HepG2 (cell line): ENCODE data around the gene ULK4. TPM values are rescaled to one million over a fixed set of nuclear protein-coding genes. Genes with fewer than 3 reads are reported as not detected.

Experiments
- BORCS8-MEF2B ChIP-seq: sonication (generic); formaldehyde crosslinking; IDR thresholded peaks from 2 replicates; pipeline ENCODE4 v1.8.0; 2022; ENCODE audit warnings: mild to moderate bottlenecking, missing genetic modification reagents
- CCDC6 ChIP-seq: sonication (generic); formaldehyde crosslinking; IDR thresholded peaks from 2 replicates; pipeline ENCODE4 v1.8.1; 2022; ENCODE audit warnings: mild to moderate bottlenecking, missing genetic modification reagents, moderate library complexity
- CENPX ChIP-seq: sonication (generic); formaldehyde crosslinking; IDR thresholded peaks from 2 replicates; pipeline ENCODE4 v1.9.0; 2021; ENCODE audit warnings: mild to moderate bottlenecking, missing genetic modification reagents, moderate library complexity
- CSRNP2 ChIP-seq: sonication (generic); formaldehyde crosslinking; conservative IDR thresholded peaks from 2 replicates; pipeline ENCODE4 v1.8.0; 2022; ENCODE audit warnings: low read depth, missing genetic modification reagents
- GATAD2A ChIP-seq: IDR thresholded peaks from 2 replicates; pipeline ENCODE4 v1.6.1; 2016
- HNF1A ChIP-seq, 2 experiments: sonication (generic) in 1 of 2; formaldehyde crosslinking in 1 of 2; IDR thresholded peaks; 2 replicates each; pipeline versions ENCODE4 v1.4.0 to v1.6.1; 2016 to 2020; ENCODE audit warnings: borderline replicate concordance in 1 of 2, low read depth in 1 of 2, mild to moderate bottlenecking in 1 of 2, missing genetic modification reagents in 1 of 2
- KAT8 ChIP-seq: IDR thresholded peaks from 2 replicates; pipeline ENCODE4 v1.6.1; 2016; ENCODE audit warnings: missing genetic modification reagents, missing compliant biosample characterization
- KLF13 ChIP-seq: sonication (generic); formaldehyde crosslinking; IDR thresholded peaks from 2 replicates; pipeline ENCODE4 v1.4.0; 2020; ENCODE audit warnings: mild to moderate bottlenecking, missing genetic modification reagents
- MAFK ChIP-seq, 2 experiments: IDR thresholded peaks in 1 of 2; conservative IDR thresholded peaks in 1 of 2; 2 replicates each; pipeline ENCODE4 v1.6.1; 2011; ENCODE audit warnings: improper control_type of control experiment in 2 of 2, low read length in 2 of 2
- NR1H2 ChIP-seq: sonication (generic); formaldehyde crosslinking; IDR thresholded peaks from 2 replicates; pipeline ENCODE4 v1.8.1; 2022; ENCODE audit warnings: low read depth, missing genetic modification reagents, borderline replicate concordance
- NR2F2 ChIP-seq: IDR thresholded peaks from 2 replicates; pipeline ENCODE4 v1.6.1; 2012; ENCODE audit warnings: low read depth, inconsistent platforms, borderline replicate concordance
- RFXANK ChIP-seq: IDR thresholded peaks from 2 replicates; pipeline ENCODE4 v1.6.1; 2016
- SMARCE1 ChIP-seq: fragments of 450-650 bp; IDR thresholded peaks from 2 replicates; pipeline ENCODE4 v1.6.1; 2017; ENCODE audit warnings: borderline replicate concordance
- SOX13 ChIP-seq, 3 experiments: fragments of 450-650 bp in 1 of 3; sonication (generic) in 1 of 3; formaldehyde crosslinking in 1 of 3; IDR thresholded peaks in 2 of 3; conservative IDR thresholded peaks in 1 of 3; 2 replicates each; pipeline versions ENCODE4 v1.5.0 to v1.6.1; 2016 to 2020; ENCODE audit warnings: antibody characterized with exemption in 1 of 3, mild to moderate bottlenecking in 1 of 3, missing compliant biosample characterization in 1 of 3, missing genetic modification reagents in 1 of 3, moderate library complexity in 1 of 3
- SOX5 ChIP-seq: IDR thresholded peaks from 2 replicates; pipeline ENCODE4 v1.6.1; 2016; ENCODE audit warnings: borderline replicate concordance
- ZNF30 ChIP-seq: sonication (generic); formaldehyde crosslinking; IDR thresholded peaks from 2 replicates; pipeline ENCODE4 v1.5.0; 2020; ENCODE audit warnings: mild to moderate bottlenecking, missing genetic modification reagents
- ZNF44 ChIP-seq: sonication (generic); formaldehyde crosslinking; IDR thresholded peaks from 2 replicates; pipeline ENCODE4 v1.5.1; 2020; ENCODE audit warnings: mild to moderate bottlenecking, missing genetic modification reagents
- ZNF501 ChIP-seq: sonication (generic); formaldehyde crosslinking; IDR thresholded peaks from 2 replicates; pipeline ENCODE4 v1.5.1; 2020; ENCODE audit warnings: mild to moderate bottlenecking, moderate library complexity, missing genetic modification reagents
- ZNF557 ChIP-seq: sonication (generic); formaldehyde crosslinking; IDR thresholded peaks from 2 replicates; pipeline ENCODE4 v1.4.0; 2020; ENCODE audit warnings: missing genetic modification reagents
- ZNF616 ChIP-seq: sonication (generic); formaldehyde crosslinking; IDR thresholded peaks from 2 replicates; pipeline ENCODE4 v1.5.0; 2020; ENCODE audit warnings: low read depth, mild to moderate bottlenecking, missing genetic modification reagents
- polyA plus RNA-seq, 8 experiments: library from polyadenylated mRNA; depleted of rRNA in 3 of 8; stranded (reverse) in 7 of 8; unstranded in 1 of 8; fragments of >200 nt; fragmentation: Illumina TruSeq in 4 of 8; extraction: Trizol in 4 of 8; gene quantifications; 2 replicates each; pipeline versions ENCODE4 v1.2.1 to v1.2.3, GENCODE V29; 2011 to 2016; ENCODE audit warnings: low read depth in 4 of 8, missing spikeins in 1 of 8, mixed read lengths in 1 of 8; ENCODE audit not compliant: insufficient read depth in 1 of 8
- total RNA-seq, 5 experiments: library from RNA; depleted of rRNA; stranded (reverse); fragments of >200 nt; fragmentation: Illumina TruSeq; extraction: Trizol; gene quantifications; 2 replicates each; pipeline ENCODE4 v1.2.3, GENCODE V29; 2016; ENCODE audit warnings: low read depth in 1 of 5

ULK4 gene
- total and polyA plus RNA-seq, 2 of the 13 experiments (the other 11 are each of a cell fraction or from before 2014, with no cell fraction given): 6.7 to 11.8 TPM

- TF ChIP-seq HNF1A (IDR thresholded peaks at IDR 0.05; ENCODE audit: low read depth) (no peak), HNF1A (CRISPR knock-in tag; IDR thresholded peaks at IDR 0.05; ENCODE audit: borderline replicate concordance) (no peak), CSRNP2 (CRISPR knock-in tag) (no peak), ZNF30 (no peak), CENPX (no peak), ZNF557 (CRISPR knock-in tag) (no peak), ZNF44 (CRISPR knock-in tag) (no peak), NR2F2 (no peak), NR1H2 (CRISPR knock-in tag) (no peak), SOX13 (IDR thresholded peaks at IDR 0.05) (no peak), SOX13 (CRISPR knock-in tag; conservative IDR thresholded peaks at IDR 0.05 in 1 of 2, IDR thresholded peaks at IDR 0.05 in 1 of 2) (peak in 1 of 2 experiments; percentile 73; a peak in 2 of 4 replicates), RFXANK (CRISPR knock-in tag) (no peak), GATAD2A (CRISPR knock-in tag) (0 out of 2 replicates have a peak, but pooled peaks have one; percentile 41), SMARCE1 (no peak), KLF13 (CRISPR knock-in tag) (no peak), MAFK (conservative IDR thresholded peaks at IDR 0.05 in 1 of 2, IDR thresholded peaks at IDR 0.05 in 1 of 2; ENCODE audit: low read length in 2 of 2) (no peak), ZNF616 (CRISPR knock-in tag) (no peak), ZNF501 (CRISPR knock-in tag) (no peak), SOX5 (peak; percentile 66; the same call in 1 of the 2 replicates), KAT8 (0 out of 2 replicates have a peak, but pooled peaks have one; percentile 23), CCDC6 (CRISPR knock-in tag) (no peak), BORCS8-MEF2B (no peak)
Observed at GRCh38 chr3:41202075-41202833, 759.6 kb downstream of the ULK4 start (continued).
